H54 (cell line): ENCODE data around the gene MBD3L2B.
"Not testable (repeated sequence)": the region's sequence is repeated elsewhere in the genome, so short reads cannot be mapped to it uniquely, and the experiment has no call there.

Source experiments
- DNase-seq: peaks from one replicate; pipeline ENCODE4 v3.0.0; 2011; ENCODE audit warnings: low spot score, mixed read lengths; ENCODE audit not compliant: insufficient read length
- FAIRE-seq: peaks from 3 replicates; lab custom pipeline; 2011; peaks lifted over from hg19 to GRCh38; lab: Jason Lieb, UNC
- POLR2A ChIP-seq: IDR thresholded peaks from 2 replicates; pipeline ENCODE4 v1.6.1; 2011; ENCODE audit warnings: low read depth, mild to moderate bottlenecking, low read length

The MBD3L2B gene

GRCh38 chr19:7021331-7021730 is at the start of gene MBD3L2B:
Gene MBD3L2B (minus strand): TSS chr19:7021431. CDS start chr19:7021397, 34 bp downstream.
- not testable (repeated sequence) for FAIRE-seq, DNase-seq

GRCh38 chr19:7069904-7070226 is 48.6 kb upstream of the MBD3L2B start:
- no peak for TF ChIP-seq POLR2A
- no peak for FAIRE-seq
- no peak for DNase-seq

GRCh38 chr19:7069042-7069903 is 48.0 kb upstream of the MBD3L2B start, which contains the start of gene ZNF557:
Gene ZNF557 (plus strand): TSS chr19:7069703. CDS start chr19:7075075, 5,372 bp downstream.
- peak; percentile 53; the same call in 1 of the 2 replicates for TF ChIP-seq POLR2A
- DNase-seq (peak; percentile 78), FAIRE-seq (peak; percentile 82)

GRCh38 chr19:7068599-7068998 is 47.4 kb upstream of the MBD3L2B start:
- no peak for FAIRE-seq
- no peak for TF ChIP-seq POLR2A
- DNase-seq: no peak

- no peak for FAIRE-seq
- no peak for DNase-seq
- no peak for TF ChIP-seq POLR2A
These were observed 46.5 kb upstream of the MBD3L2B start for GRCh38 chr19:7067716-7068115.

GRCh38 chr19:7067122-7067521 is 45.9 kb upstream of the MBD3L2B start:
- not testable (repeated sequence) for FAIRE-seq, DNase-seq

- DNase-seq (no peak), FAIRE-seq (no peak)
- TF ChIP-seq POLR2A: no peak
These were observed 42.7 kb upstream of the MBD3L2B start for GRCh38 chr19:7063764-7064418.

- DNase-seq: no peak
- no peak for FAIRE-seq
These were observed 42.1 kb upstream of the MBD3L2B start for GRCh38 chr19:7063339-7063738.

GRCh38 chr19:7059977-7060376 is 38.7 kb upstream of the MBD3L2B start:
- DNase-seq, FAIRE-seq: not testable (repeated sequence)

More at GRCh38 chr19:7063339-7063738, 42.1 kb upstream of the MBD3L2B start:
- TF ChIP-seq POLR2A: no peak

- not testable (repeated sequence) for FAIRE-seq, DNase-seq
These were observed 37.3 kb upstream of the MBD3L2B start, which contains the start of gene MBD3L3 for GRCh38 chr19:7058576-7058975. Gene MBD3L3 (minus strand): TSS chr19:7058676. CDS start chr19:7058605, 71 bp downstream.

- not testable (repeated sequence) for DNase-seq, FAIRE-seq
These were observed 35.1 kb upstream of the MBD3L2B start for GRCh38 chr19:7056371-7056770.

GRCh38 chr19:7055679-7056078 is 34.4 kb upstream of the MBD3L2B start:
- FAIRE-seq, DNase-seq: not testable (repeated sequence)

GRCh38 chr19:7054635-7055368 is 33.6 kb upstream of the MBD3L2B start:
- FAIRE-seq, DNase-seq: not testable (repeated sequence)

GRCh38 chr19:7052896-7053295 is 31.7 kb upstream of the MBD3L2B start:
- FAIRE-seq, DNase-seq: not testable (repeated sequence)

- DNase-seq, FAIRE-seq: not testable (repeated sequence)
These were observed 30.2 kb upstream of the MBD3L2B start for GRCh38 chr19:7051421-7051820.

GRCh38 chr19:7049021-7049420 is 27.8 kb upstream of the MBD3L2B start, which contains the start of gene MBD3L2:
Gene MBD3L2 (plus strand): TSS chr19:7049321. CDS start chr19:7049374, 53 bp downstream.
- FAIRE-seq, DNase-seq: not testable (repeated sequence)

- not testable (repeated sequence) for DNase-seq
These were observed 20.3 kb upstream of the MBD3L2B start for GRCh38 chr19:7041563-7041962.

GRCh38 chr19:7040079-7040478 is 18.8 kb upstream of the MBD3L2B start, which contains the start of gene MBD3L4:
Gene MBD3L4 (minus strand): TSS chr19:7040179. CDS start chr19:7040144, 35 bp downstream.
- DNase-seq, FAIRE-seq: not testable (repeated sequence)

More at GRCh38 chr19:7041563-7041962, 20.3 kb upstream of the MBD3L2B start:
- FAIRE-seq: not testable (repeated sequence)

- DNase-seq: not testable (repeated sequence)
These were observed 9.0 kb upstream of the MBD3L2B start, which contains the start of gene MBD3L5 for GRCh38 chr19:7030278-7030677. Gene MBD3L5 (plus strand): TSS chr19:7030578. CDS start chr19:7030612, 34 bp downstream.

More at GRCh38 chr19:7030278-7030677, 9.0 kb upstream of the MBD3L2B start, which contains the start of gene MBD3L5:
- not testable (repeated sequence) for FAIRE-seq
